Uterus (tissue), 4 donors: ENCODE results near the gene PARG. TPM values are rescaled to one million over a fixed set of nuclear protein-coding genes. Genes with fewer than 3 reads are reported as not detected.
"Not testable (repeated sequence)": the region's sequence is repeated elsewhere in the genome, so short reads cannot be mapped to it uniquely, and the experiment has no call there.

ENCODE experiments used
- DNase-seq, 2 donors: peaks; one replicate each; pipeline ENCODE4 v3.0.0-alpha.2; 2019 to 2020
- H3K27ac ChIP-seq, 2 donors: fragments of 200-600 bp; sonication (generic); 1 replicate in 1 of 2; 2 replicates in 1 of 2; pipeline ENCODE4 v1.5.1; 2016 to 2018
- H3K27me3 ChIP-seq, 2 donors: fragments of 200-600 bp; sonication (generic); one replicate each; pipeline ENCODE4 v1.5.1; 2018 to 2019; ENCODE audit warnings: control low read depth in 1 of 2
- H3K36me3 ChIP-seq, 2 donors: fragments of 200-600 bp; sonication (generic); one replicate each; pipeline ENCODE4 v1.5.1; 2019; ENCODE audit warnings: control low read depth in 1 of 2
- H3K4me1 ChIP-seq, 2 donors: fragments of 200-600 bp; sonication (generic); one replicate each; pipeline ENCODE4 v1.5.1; 2018 to 2019; ENCODE audit warnings: control low read depth in 1 of 2
- H3K4me3 ChIP-seq, 2 donors: fragments of 200-600 bp; sonication (generic); 1 replicate in 1 of 2; 2 replicates in 1 of 2; pipeline ENCODE4 v1.5.1; 2018 to 2019; ENCODE audit warnings: mild to moderate bottlenecking in 1 of 2
- H3K9me3 ChIP-seq, 2 donors: fragments of 200-600 bp; sonication (generic); one replicate each; pipeline ENCODE4 v1.5.1; 2019; ENCODE audit warnings: control low read depth in 1 of 2
- POLR2A ChIP-seq, 2 donors: fragments of 450-650 bp; IDR thresholded peaks; one replicate each; pipeline ENCODE4 v1.6.1; 2016; ENCODE audit warnings: antibody characterized with exemption in 2 of 2, mild to moderate bottlenecking in 1 of 2, moderate library complexity in 1 of 2
- intact Hi-C: fragments of 100-400 bp; cut with DNase I; formaldehyde crosslinking; loops from one replicate; pipeline ENCODE4 v1.15.1; 2023; ENCODE audit warnings: low total_unique reads
- total RNA-seq, 4 donors: library from RNA; depleted of rRNA in 3 of 4; stranded (reverse); fragments of >200 nt in 3 of 4; gene quantifications; one replicate each; pipeline versions ENCODE4 v1.1.0 to v1.2.4, GENCODE V29; 2014 to 2023
- donor health status: DM: yes; HTN: yes; CAD: no.

Gene PARG
- 10 to 100 TPM; 29.7 to 58.6 (median 44.3) TPM for total RNA-seq

DNA sequence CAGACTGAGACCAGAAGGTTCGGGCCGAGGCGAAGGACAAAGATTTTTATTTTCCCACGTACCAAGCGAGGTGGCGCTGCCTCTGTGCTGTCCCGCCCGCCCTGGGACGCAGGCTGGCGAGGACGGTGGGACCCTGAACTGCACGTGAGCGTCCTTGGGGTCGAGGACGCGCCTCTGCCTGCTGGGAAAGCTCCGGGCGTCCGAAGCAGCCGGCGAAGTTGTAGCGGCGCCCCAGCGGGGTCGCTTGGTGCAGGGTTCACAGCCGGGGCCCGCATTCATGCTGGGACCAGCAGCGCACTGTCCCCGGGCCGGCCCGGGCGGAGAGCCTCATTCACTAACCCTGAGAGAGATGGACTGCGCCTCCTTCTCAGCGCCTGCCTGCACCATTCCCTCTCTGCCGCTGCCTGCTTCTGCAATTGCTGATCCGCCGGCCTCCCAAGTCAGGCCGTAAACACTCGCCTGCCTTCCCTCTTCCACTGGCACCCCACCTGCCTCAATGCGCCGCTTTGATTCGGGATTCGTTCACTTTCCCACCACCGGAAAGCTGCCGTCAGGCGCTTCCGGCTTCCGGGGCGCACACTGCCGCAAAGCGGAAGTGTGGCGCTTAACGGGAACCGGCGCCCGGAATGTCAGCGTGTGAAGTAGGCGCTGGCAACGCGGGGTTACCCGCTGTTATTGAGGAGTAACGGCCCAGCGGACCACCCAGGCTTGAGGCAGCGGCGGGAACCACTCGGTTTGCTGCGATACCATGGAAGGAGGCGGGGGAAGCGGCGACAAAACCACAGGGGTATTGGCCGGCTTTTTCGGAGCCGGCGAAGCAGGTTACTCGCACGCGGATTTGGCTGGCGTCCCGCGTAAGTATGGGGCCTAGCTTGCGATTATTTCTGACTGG, at the start of gene PARG, which contains the start of gene TIMM23B:
Gene PARG (minus strand): TSS at position 581 of the 892 bp plus-strand sequence. CDS start 302 bp downstream, at position 279.
Gene TIMM23B (plus strand): TSS at position 607 of the 892 bp plus-strand sequence. CDS start 142 bp downstream, at position 749.
- peak within 1 kb of the TSS; percentile 49 to 58 for H3K27ac ChIP-seq
- H3K27me3 ChIP-seq, H3K36me3 ChIP-seq, H3K9me3 ChIP-seq, intact Hi-C loops, H3K4me1 ChIP-seq: not testable (repeated sequence)
- peak within 1 kb of the TSS; percentile 75 to 94 for H3K4me3 ChIP-seq
- peak in 1 of 2 donors; percentile 32 for TF ChIP-seq POLR2A (IDR thresholded peaks at IDR 0.05)
- DNase-seq = peak; percentile 54 to 78

DNA sequence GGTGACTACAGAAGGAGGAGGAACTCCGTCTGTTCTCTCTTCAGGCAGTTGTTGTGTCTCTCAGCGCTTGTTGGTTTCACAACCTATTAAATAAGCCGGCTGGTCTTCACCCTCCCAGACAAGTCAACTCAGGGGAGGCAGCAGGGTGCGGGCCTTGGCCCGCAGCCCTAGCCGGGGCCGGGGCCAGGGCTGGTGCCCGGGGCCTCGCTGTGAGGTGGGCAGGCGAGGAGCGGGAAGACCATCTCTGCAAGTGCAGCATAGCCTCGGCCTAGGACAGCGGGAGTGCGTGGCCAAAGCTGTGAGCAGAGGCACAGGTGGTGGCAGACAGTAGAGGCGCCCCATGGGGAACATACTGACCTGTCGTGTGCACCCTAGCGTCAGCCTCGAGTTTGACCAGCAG, 46.5 kb upstream of the PARG start, which contains the start of gene AGAP6:
Gene AGAP6 (plus strand): TSS at position 31 of the 400 bp plus-strand sequence. CDS start 310 bp downstream, at position 341.
- H3K27ac ChIP-seq, intact Hi-C loops, H3K36me3 ChIP-seq, H3K27me3 ChIP-seq, H3K4me3 ChIP-seq, H3K9me3 ChIP-seq, DNase-seq, H3K4me1 ChIP-seq: not testable (repeated sequence)

DNA sequence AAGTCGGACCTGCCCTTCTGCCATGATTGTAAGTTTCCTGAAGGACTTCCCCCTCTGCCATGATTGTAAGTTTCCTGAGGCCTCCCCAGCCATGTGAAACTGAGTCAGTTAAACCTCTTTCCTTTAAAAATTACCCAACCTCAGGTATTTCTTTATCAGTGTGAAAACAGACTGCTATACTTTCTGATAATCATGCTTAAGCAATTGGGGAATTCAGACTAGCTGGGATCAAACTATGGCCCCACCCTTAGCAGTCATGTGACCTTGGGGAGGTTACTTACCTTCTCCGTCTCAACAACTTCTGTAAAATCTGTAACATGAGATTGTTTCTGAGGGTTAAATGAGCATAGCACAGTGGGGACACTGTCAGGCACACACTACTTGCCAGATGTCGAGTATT, 45.4 kb upstream of the PARG start:
- DNase-seq, H3K27me3 ChIP-seq, H3K36me3 ChIP-seq, intact Hi-C loops, H3K9me3 ChIP-seq, H3K4me3 ChIP-seq, H3K4me1 ChIP-seq, H3K27ac ChIP-seq: not testable (repeated sequence)

DNA sequence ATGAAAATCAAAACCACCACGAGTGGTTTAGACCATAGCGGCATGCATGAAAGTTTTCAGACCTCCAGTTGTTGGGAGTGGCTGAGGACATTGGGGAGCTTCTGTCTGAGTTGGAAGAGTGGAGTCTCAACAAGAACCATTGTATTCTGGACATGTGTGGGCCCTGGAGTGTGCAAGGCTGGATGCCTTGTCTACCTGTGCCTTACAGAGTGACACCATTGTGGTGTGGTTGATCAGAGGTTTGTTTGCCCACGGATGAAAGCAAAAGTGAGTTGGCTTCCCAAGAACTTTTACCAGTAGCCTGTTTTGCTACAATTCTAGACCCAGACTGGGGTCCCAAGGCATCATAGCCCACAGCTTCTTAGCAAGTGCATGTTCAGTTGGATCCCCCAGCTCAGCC, 35.9 kb upstream of the PARG start:
- H3K27me3 ChIP-seq, H3K4me3 ChIP-seq, H3K4me1 ChIP-seq, intact Hi-C loops, H3K27ac ChIP-seq, H3K9me3 ChIP-seq, H3K36me3 ChIP-seq, DNase-seq: not testable (repeated sequence)

DNA sequence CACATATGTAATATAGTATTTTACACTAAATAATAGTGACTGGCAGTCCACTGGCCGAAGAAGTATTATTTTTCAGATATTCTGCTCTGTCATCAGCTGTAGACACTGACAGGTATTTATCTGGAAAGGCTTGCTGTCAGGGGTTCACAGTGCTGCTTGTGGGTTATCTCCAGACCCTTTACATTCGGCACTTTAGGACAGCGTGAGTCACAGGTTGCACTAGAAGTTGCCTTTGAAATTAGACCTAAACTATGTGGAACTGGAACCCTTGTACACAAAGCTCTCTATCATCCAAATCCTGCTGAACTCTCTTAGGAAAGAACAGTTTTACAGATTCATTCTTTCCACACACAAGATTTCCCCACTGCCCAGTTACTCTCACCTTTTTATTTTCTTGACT, 30.3 kb upstream of the PARG start:
- H3K36me3 ChIP-seq, H3K9me3 ChIP-seq, DNase-seq, intact Hi-C loops, H3K27me3 ChIP-seq, H3K4me1 ChIP-seq, H3K27ac ChIP-seq, H3K4me3 ChIP-seq: not testable (repeated sequence)

DNA sequence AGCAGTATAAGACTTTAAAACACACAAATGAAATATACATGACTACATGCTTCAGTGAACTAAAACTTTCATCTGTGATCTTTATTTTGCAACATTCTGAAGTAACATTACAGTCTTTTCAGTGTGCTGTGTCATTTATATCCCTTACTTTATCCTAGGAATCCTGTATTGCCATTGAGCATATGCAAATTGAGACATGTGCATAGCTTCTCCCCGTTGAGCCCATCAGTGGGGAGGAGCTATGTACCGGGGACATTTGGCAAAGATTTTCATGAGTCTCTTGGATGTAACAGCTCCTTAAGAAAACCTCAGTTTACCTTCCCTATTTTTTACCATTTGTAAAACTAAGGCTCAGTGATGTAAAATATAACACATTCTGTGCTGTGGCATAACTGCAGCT, 29.6 kb upstream of the PARG start:
- H3K27me3 ChIP-seq, H3K36me3 ChIP-seq, DNase-seq, H3K4me3 ChIP-seq, H3K27ac ChIP-seq, H3K9me3 ChIP-seq, intact Hi-C loops, H3K4me1 ChIP-seq: not testable (repeated sequence)

DNA sequence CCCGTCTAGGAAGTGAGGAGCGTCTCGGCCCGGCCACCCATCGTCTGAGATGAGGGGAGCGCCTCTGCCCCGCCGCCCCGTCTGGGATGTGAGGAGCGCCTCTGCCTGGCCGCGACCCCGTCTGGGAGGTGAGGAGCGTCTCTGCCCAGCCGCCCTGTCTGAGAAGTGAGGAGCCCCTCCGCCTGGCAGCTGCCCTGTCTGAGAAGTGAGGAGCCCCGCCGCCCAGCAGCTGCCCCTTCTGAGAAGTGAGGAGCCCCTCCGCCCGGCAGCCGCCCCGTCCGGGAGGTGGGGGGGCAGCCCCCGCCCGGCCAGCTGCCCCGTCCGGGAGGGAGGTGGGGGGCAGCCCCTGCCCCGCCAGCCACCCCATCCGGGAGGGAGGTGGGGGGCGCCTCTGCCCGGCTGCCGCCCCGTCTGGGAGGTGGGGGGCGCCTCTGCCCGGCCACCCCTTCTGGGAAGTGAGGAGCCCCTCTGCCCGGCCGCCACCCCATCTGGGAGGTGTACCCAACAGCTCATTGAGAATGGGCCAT, 28.6 kb upstream of the PARG start:
- H3K4me3 ChIP-seq, H3K27ac ChIP-seq, H3K9me3 ChIP-seq, DNase-seq, H3K27me3 ChIP-seq, intact Hi-C loops, H3K4me1 ChIP-seq, H3K36me3 ChIP-seq: not testable (repeated sequence)

DNA sequence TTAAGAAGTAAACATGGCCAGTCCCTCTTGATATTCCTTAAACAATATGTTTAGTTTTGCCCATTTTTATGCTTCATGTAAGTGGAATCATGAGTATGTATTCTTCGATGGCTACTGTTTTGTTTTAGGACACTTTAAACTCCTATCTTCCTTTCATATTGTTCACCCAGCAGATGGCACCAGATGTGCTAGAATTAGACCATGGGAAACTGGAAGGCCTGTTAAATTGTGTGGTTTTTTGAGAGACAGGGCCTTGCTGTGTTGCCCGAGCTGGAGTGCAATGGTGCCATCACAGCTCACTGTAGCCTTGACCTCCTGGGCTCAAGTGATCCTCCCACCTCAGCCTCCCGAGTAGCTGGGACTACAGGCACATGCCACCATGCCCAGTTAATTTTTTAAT, 11.3 kb upstream of the PARG start:
- H3K27ac ChIP-seq, H3K9me3 ChIP-seq, H3K4me3 ChIP-seq, DNase-seq, H3K4me1 ChIP-seq, H3K27me3 ChIP-seq, H3K36me3 ChIP-seq, intact Hi-C loops: not testable (repeated sequence)

DNA sequence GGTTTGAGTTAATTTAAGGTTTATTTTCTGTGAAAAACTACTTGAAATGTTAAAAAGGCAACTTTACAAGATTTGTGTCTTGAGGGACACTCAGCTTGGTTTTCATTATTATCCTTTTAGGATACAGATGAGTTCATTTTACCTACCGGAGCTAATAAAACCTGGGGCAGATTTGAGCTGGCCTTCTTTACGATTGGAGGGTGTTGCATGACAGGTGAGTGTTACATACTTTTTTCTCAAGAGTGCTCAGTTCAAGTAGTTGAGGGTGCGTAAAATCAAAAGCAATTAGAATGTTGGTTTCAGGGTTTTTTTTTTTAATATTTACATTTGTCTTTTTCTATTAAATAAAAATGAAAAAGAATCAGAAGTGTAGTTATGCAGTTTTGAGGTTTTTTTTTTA, 10.2 kb upstream of the PARG start:
- H3K9me3 ChIP-seq, H3K4me1 ChIP-seq, H3K27me3 ChIP-seq, H3K4me3 ChIP-seq, intact Hi-C loops, H3K36me3 ChIP-seq, DNase-seq, H3K27ac ChIP-seq: not testable (repeated sequence)

DNA sequence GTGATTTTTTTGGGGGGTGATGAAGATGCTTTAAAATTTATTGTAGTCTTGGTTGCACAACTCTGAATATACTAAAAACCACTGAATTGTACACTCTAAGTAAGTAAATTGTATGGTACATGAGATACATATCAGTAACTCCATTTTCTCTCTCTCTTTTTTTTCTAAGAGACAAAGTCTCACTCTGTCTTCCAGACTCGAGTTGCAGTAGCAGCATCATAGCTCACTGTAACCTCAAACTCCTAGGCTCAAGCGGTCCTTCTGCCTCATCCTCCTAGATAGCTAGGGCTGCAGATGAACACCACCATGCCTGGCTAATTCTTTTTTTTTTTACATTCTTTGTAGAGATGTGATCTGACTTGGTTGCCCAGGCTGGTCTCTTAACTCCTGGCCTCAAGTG, 6.9 kb upstream of the PARG start:
- DNase-seq, intact Hi-C loops, H3K27ac ChIP-seq, H3K9me3 ChIP-seq, H3K4me3 ChIP-seq, H3K27me3 ChIP-seq, H3K4me1 ChIP-seq, H3K36me3 ChIP-seq: not testable (repeated sequence)

DNA sequence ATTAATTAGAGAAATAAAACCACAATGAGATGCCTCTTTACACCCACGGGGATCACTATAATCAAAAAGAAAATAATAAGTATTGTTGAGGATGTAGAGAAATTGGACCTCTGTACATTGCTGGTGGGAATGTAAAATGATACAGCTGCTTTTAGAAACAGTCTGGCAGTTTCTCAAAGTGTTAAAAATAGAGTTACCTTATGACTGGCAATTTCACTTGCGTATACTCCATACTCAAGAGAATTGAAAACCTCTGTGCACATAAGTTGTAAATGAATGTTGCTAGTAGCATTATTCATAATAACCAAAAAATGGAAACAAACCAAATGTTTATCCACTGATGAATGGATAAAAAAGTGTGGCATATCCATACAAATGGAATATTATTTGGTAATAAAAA, 6.3 kb upstream of the PARG start:
- H3K36me3 ChIP-seq, intact Hi-C loops, H3K27me3 ChIP-seq, H3K27ac ChIP-seq, H3K9me3 ChIP-seq, H3K4me3 ChIP-seq, DNase-seq, H3K4me1 ChIP-seq: not testable (repeated sequence)

DNA sequence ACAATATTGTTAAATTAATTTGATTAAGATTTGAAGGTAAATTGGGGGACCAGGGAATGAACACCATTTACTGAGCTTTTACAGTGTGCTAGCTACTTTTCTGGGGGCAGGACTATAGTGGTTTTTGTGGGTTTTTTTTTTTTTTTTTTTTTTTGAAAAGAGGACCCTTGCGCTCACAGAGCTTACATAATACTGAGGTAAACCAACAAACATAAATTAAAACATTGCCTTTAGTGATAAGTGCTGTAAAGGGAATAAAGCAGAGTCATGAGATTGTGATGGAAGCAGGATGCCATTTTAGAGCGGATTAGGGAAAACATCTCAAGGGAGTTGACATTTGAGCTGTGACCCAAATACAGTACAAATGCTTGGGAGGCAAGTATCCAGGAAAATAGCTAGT, 1.8 kb upstream of the PARG start:
- H3K27me3 ChIP-seq, DNase-seq, H3K4me3 ChIP-seq, intact Hi-C loops, H3K4me1 ChIP-seq, H3K9me3 ChIP-seq, H3K36me3 ChIP-seq, H3K27ac ChIP-seq: not testable (repeated sequence)

DNA sequence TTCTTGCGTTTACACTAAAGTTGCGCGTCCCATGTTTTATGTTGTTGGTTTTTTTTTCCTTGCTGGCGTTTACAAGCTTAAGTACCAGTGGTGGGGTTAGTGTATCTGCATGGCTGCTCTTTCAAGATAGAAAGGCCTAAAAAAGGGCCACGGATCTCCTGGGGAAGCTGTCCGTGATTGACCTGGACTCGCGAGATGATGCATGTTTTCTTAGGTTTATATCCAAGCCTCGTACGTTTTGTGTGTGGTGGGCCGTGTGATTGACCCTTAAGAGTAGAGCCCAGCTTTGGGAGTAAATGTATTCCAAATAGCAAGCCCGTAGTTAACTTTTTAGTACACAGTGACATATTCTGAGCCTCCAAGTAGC, 495 bp upstream of the PARG start:
- Histone ChIP-seq H3K4me3 (peak overlapping the region; percentile 75 to 94), H3K27ac (peak overlapping the region; percentile 49 to 58)
- H3K9me3 ChIP-seq, H3K36me3 ChIP-seq, DNase-seq, H3K27me3 ChIP-seq, H3K4me1 ChIP-seq, intact Hi-C loops: not testable (repeated sequence)
